HepG2 (cell line): ENCODE data around the gene TUBB. TPM values are rescaled to one million over a fixed set of nuclear protein-coding genes. Genes with fewer than 3 reads are reported as not detected.
A peak's percentile ranks its signal among the peaks of the same experiment; 100 is the strongest.

Source experiments
- ATAC-seq: fragments of 200-7000 bp; cut with Tn5 transposase; 3 replicates; pipeline ENCODE4 v1.9.1; 2020; ENCODE audit warnings: mild to moderate bottlenecking, moderate library complexity
- BruUV-seq: library from RNA; stranded (reverse); fragments of 400-500 nt; replicated peaks from 2 replicates; lab custom pipeline; 2021; lab: Mats Ljungman, UMichigan
- CTCF ChIA-PET: fragments of 300-600 bp; formaldehyde crosslinking; extraction: SDS; loops from one replicate; lab custom pipeline; 2021; ENCODE audit warnings: low total read pairs, inconsistent platforms, low intra/inter-chr PET ratio; lab: Yijun Ruan, JAX
- POLR2A ChIA-PET: fragments of 350-600 bp; sonication (Branson Sonifier 250); formaldehyde crosslinking; loops from one replicate; lab custom pipeline; 2020; ENCODE audit warnings: antibody characterized with exemption, inconsistent platforms; lab: Yijun Ruan, JAX
- DNase-seq: peaks from one replicate; pipeline ENCODE4 v3.0.0-alpha.2; 2015; ENCODE audit warnings: low spot score
- FAIRE-seq: peaks from 3 replicates; lab custom pipeline; 2011; peaks lifted over from hg19 to GRCh38; lab: Jason Lieb, UNC
- H2AFZ ChIP-seq: one replicate; pipeline ENCODE4 v1.6.1; 2011; ENCODE audit warnings: low read length, inconsistent platforms
- H3K27ac ChIP-seq: fragments of 300-600 bp; 3 replicates; pipeline ENCODE4 v1.8.0; 2011; ENCODE audit warnings: mixed run types, mild to moderate bottlenecking, mixed read lengths, low read length, inconsistent platforms; ENCODE audit not compliant: insufficient read depth; ENCODE audit errors: extremely low read length
- H3K27me3 ChIP-seq, 2 experiments: fragments of 200-600 bp in 1 of 2; 2 replicates in 1 of 2; 3 replicates in 1 of 2; pipeline versions ENCODE4 v1.6.0 to v1.8.0; 2011; ENCODE audit warnings: low read length in 2 of 2, mild to moderate bottlenecking in 2 of 2, moderate library complexity in 2 of 2, inconsistent platforms in 1 of 2; ENCODE audit not compliant: insufficient read depth in 2 of 2, control insufficient read depth in 1 of 2
- H3K36me3 ChIP-seq, 2 experiments: fragments of 200-600 bp in 1 of 2; replicated peaks in 1 of 2; 2 replicates in 1 of 2; 3 replicates in 1 of 2; pipeline versions ENCODE4 v1.5.1 to v1.8.0; 2011; ENCODE audit warnings: low read length in 2 of 2, inconsistent platforms in 1 of 2; ENCODE audit not compliant: insufficient read depth in 2 of 2, control insufficient read depth in 1 of 2
- H3K4me1 ChIP-seq: 2 replicates; pipeline ENCODE4 v1.5.1; 2012; ENCODE audit warnings: low read length, inconsistent platforms; ENCODE audit not compliant: insufficient read depth
- H3K4me2 ChIP-seq: 2 replicates; pipeline ENCODE4 v1.6.0; 2011; ENCODE audit warnings: low read depth, low read length, inconsistent platforms
- H3K4me3 ChIP-seq, 3 experiments: fragments of 200-600 bp in 1 of 3; sonication (generic), shearing (Covaris generic) in 1 of 3; replicated peaks in 1 of 3; 2 replicates each; pipeline ENCODE4 v1.5.1; 2011 to 2016; ENCODE audit warnings: low read length in 3 of 3, inconsistent platforms in 2 of 3, low read depth in 2 of 3, mild to moderate bottlenecking in 2 of 3, control low read depth in 1 of 3, mixed read lengths in 1 of 3; ENCODE audit not compliant: insufficient read depth in 1 of 3
- H3K79me2 ChIP-seq: one replicate; pipeline ENCODE4 v1.6.1; 2011; ENCODE audit warnings: low read length, inconsistent platforms; ENCODE audit not compliant: insufficient read depth
- H3K9ac ChIP-seq: 2 replicates; pipeline ENCODE4 v1.6.0; 2011; ENCODE audit warnings: mild to moderate bottlenecking, low read depth, low read length, inconsistent platforms; ENCODE audit not compliant: insufficient read depth
- H3K9me3 ChIP-seq: 2 replicates; pipeline ENCODE4 v1.5.1; 2012; ENCODE audit warnings: mild to moderate bottlenecking, low read length
- H4K20me1 ChIP-seq: 2 replicates; pipeline ENCODE4 v1.6.0; 2011; ENCODE audit warnings: inconsistent platforms, mild to moderate bottlenecking, low read length, moderate library complexity; ENCODE audit not compliant: insufficient read depth
- KLF11 ChIP-seq: IDR thresholded peaks from 2 replicates; pipeline ENCODE4 v1.6.1; 2016; ENCODE audit warnings: missing compliant biosample characterization
- MED1 ChIP-seq: sonication (generic); formaldehyde crosslinking; IDR thresholded peaks from 2 replicates; pipeline ENCODE4 v1.4.0; 2020; ENCODE audit warnings: missing genetic modification reagents
- ZBTB38 ChIP-seq: sonication (generic); formaldehyde crosslinking; IDR thresholded peaks from 2 replicates; pipeline ENCODE4 v1.5.1; 2020; ENCODE audit warnings: mild to moderate bottlenecking, missing genetic modification reagents
- ZFP36L2 ChIP-seq: sonication (generic); formaldehyde crosslinking; IDR thresholded peaks from 2 replicates; pipeline ENCODE4 v1.4.0; 2020; ENCODE audit warnings: missing genetic modification reagents
- ZFX ChIP-seq: sonication (generic); formaldehyde crosslinking; IDR thresholded peaks from 2 replicates; pipeline ENCODE4 v1.4.0; 2020; ENCODE audit warnings: mild to moderate bottlenecking, low read depth, missing genetic modification reagents, moderate library complexity
- ZNF121 ChIP-seq: sonication (generic); formaldehyde crosslinking; IDR thresholded peaks from 2 replicates; pipeline ENCODE4 v1.5.0; 2020; ENCODE audit warnings: mild to moderate bottlenecking, missing genetic modification reagents
- ZNF160 ChIP-seq: sonication (generic); formaldehyde crosslinking; IDR thresholded peaks from 2 replicates; pipeline ENCODE4 v1.8.0; 2022; ENCODE audit warnings: mild to moderate bottlenecking, inconsistent platforms, missing genetic modification reagents
- ZNF670 ChIP-seq: sonication (generic); formaldehyde crosslinking; IDR thresholded peaks from 2 replicates; pipeline ENCODE4 v1.8.0; 2022; ENCODE audit warnings: mild to moderate bottlenecking, missing genetic modification reagents, borderline replicate concordance
- WGBS: methylation state at CpG from one replicate; pipeline ENCODE4 v1.1.6; 2017; ENCODE audit warnings: low lambda C conversion rate; 5-methylcytosine and 5-hydroxymethylcytosine counted together
- in situ Hi-C: cut with HindIII; loops from 2 replicates; pipeline ENCODE4 v1.10.0; 2017; ENCODE audit warnings: low pct_unique_long_range_greater_than_20kb; ENCODE audit not compliant: extremely low pct_ligation_motif_present
- intact Hi-C: fragments of 100-400 bp; cut with micrococcal nuclease; formaldehyde crosslinking; loops from one replicate; pipeline ENCODE4 v1.10.0; 2022; ENCODE audit not compliant: unreplicated experiment
- polyA plus RNA-seq, 8 experiments: library from polyadenylated mRNA; depleted of rRNA in 3 of 8; stranded (reverse) in 7 of 8; unstranded in 1 of 8; fragments of >200 nt; fragmentation: Illumina TruSeq in 4 of 8; extraction: Trizol in 4 of 8; gene quantifications; 2 replicates each; pipeline versions ENCODE4 v1.2.1 to v1.2.3, GENCODE V29; 2011 to 2016; ENCODE audit warnings: low read depth in 4 of 8, missing spikeins in 1 of 8, mixed read lengths in 1 of 8; ENCODE audit not compliant: insufficient read depth in 1 of 8
- total RNA-seq, 5 experiments: library from RNA; depleted of rRNA; stranded (reverse); fragments of >200 nt; fragmentation: Illumina TruSeq; extraction: Trizol; gene quantifications; 2 replicates each; pipeline ENCODE4 v1.2.3, GENCODE V29; 2016; ENCODE audit warnings: low read depth in 1 of 5
- TF ChIP-seq, protein P1 (sequence below): sonication (generic); formaldehyde crosslinking; IDR thresholded peaks from 2 replicates; pipeline ENCODE4 v1.4.0; 2020; ENCODE audit warnings: missing genetic modification reagents, mild to moderate bottlenecking, borderline replicate concordance
- TF ChIP-seq, protein P2 (sequence below): sonication (generic); formaldehyde crosslinking; IDR thresholded peaks from 2 replicates; pipeline ENCODE4 v1.5.1; 2020; ENCODE audit warnings: mild to moderate bottlenecking, missing genetic modification reagents, moderate library complexity

Gene TUBB
- total and polyA plus RNA-seq, 2 of the 13 experiments (the other 11 are each of a cell fraction or from before 2014, with no cell fraction given) = 911 to 1,163 TPM

DNA sequence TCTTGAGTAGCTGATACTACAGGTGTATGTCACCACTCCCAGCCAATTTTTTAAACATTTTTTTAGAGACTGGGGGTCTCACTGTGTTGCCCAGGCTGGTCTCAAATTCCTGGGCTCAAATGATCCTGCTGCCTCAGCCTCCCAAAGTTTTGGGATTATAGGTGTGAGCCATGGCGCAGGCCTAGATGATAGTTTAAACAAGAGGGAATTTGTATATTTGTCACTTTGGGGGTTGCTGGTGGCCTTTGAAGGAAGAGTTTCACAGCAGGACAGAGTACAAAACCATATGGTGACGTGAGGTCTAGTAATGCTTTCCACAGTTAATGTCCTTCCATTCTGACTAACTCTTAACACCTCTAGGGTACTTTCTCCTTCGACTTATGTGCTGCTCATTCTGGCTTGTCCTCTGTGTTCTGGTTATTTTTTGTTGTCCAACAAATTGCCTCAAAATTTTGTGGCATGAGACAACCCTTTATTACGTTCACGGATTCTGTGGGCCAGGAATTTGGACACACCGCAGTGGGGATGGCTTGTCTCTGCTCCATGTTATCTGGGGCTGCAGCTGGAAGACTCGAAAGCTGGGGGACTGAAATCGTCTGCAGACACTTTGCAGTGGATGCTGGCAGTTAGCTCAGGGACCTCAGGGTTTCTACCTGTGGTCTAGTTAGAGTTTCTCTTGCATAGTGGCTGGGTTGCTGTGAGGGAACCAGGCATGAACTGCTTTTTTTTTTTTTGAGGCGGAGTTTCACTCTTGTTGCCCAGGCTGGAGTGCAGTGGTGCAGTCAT, 47.2 kb downstream of the TUBB start:
- DNase-seq = no peak
- H3K9ac ChIP-seq = peak overlapping the region; percentile 17; the same call in 1 of the 2 replicates
- H3K4me1 ChIP-seq = peaks cover 91% of the 10 kb centered on the region
- H3K4me3 ChIP-seq = no peak overlapping the region
- no peaks in the 10 kb centered on the region for H3K9me3 ChIP-seq
- WGBS = 93% methylated on average over 9 of the region's 9 CpGs
- peak overlapping the region; percentile 98 for H3K27ac ChIP-seq
- intact Hi-C loops = no loop called here
- H3K27me3 ChIP-seq = no peaks in the 10 kb centered on the region
- in situ Hi-C loops = no loop called here
- H4K20me1 ChIP-seq = no peaks in the 10 kb centered on the region
- H2AFZ ChIP-seq = no peak overlapping the region
- CTCF ChIA-PET = no interaction called here
- no TSS peak for BruUV-seq
- no peak for FAIRE-seq
- ATAC-seq = no peak
- H3K79me2 ChIP-seq = no peaks in the 10 kb centered on the region
- TF ChIP-seq ZFX (CRISPR knock-in tag) (0 out of 2 replicates have a peak, but pooled peaks have one; percentile 16), MED1 (CRISPR knock-in tag) (0 out of 2 replicates have a peak, but pooled peaks have one; percentile 11), ZNF160 (peak; percentile 98), ZFP36L2 (CRISPR knock-in tag) (no peak), KLF11 (CRISPR knock-in tag) (no peak), ZNF670 (no peak), ZBTB38 (CRISPR knock-in tag) (peak; percentile 71; the same call in 1 of the 2 replicates), ZNF121 (peak; percentile 78)
- TF ChIP-seq, protein P1, sequence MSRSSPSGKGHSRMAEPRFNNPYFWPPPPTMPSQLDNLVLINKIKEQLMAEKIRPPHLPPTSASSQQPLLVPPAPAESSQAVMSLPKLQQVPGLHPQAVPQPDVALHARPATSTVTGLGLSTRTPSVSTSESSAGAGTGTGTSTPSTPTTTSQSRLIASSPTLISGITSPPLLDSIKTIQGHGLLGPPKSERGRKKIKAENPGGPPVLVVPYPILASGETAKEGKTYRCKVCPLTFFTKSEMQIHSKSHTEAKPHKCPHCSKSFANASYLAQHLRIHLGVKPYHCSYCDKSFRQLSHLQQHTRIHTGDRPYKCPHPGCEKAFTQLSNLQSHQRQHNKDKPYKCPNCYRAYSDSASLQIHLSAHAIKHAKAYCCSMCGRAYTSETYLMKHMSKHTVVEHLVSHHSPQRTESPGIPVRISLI (CRISPR knock-in tag) = peak; percentile 62; the same call in 1 of the 2 replicates
- TF ChIP-seq, protein P2, sequence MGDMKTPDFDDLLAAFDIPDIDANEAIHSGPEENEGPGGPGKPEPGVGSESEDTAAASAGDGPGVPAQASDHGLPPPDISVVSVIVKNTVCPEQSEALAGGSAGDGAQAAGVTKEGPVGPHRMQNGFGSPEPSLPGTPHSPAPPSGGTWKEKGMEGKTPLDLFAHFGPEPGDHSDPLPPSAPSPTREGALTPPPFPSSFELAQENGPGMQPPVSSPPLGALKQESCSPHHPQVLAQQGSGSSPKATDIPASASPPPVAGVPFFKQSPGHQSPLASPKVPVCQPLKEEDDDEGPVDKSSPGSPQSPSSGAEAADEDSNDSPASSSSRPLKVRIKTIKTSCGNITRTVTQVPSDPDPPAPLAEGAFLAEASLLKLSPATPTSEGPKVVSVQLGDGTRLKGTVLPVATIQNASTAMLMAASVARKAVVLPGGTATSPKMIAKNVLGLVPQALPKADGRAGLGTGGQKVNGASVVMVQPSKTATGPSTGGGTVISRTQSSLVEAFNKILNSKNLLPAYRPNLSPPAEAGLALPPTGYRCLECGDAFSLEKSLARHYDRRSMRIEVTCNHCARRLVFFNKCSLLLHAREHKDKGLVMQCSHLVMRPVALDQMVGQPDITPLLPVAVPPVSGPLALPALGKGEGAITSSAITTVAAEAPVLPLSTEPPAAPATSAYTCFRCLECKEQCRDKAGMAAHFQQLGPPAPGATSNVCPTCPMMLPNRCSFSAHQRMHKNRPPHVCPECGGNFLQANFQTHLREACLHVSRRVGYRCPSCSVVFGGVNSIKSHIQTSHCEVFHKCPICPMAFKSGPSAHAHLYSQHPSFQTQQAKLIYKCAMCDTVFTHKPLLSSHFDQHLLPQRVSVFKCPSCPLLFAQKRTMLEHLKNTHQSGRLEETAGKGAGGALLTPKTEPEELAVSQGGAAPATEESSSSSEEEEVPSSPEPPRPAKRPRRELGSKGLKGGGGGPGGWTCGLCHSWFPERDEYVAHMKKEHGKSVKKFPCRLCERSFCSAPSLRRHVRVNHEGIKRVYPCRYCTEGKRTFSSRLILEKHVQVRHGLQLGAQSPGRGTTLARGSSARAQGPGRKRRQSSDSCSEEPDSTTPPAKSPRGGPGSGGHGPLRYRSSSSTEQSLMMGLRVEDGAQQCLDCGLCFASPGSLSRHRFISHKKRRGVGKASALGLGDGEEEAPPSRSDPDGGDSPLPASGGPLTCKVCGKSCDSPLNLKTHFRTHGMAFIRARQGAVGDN (CRISPR knock-in tag) = peak; percentile 27; the same call in 1 of the 2 replicates
- TF ChIP-seq, all 625 proteins: peak for 7
- POLR2A ChIA-PET = interaction anchor here (0.7 to 11.8 kb wide), 8 partner anchors 8 to 60 kb away, joined by 3 to 414 read pairs (median 9); partner anchors contain the start of genes FLOT1 and IER3
- Histone ChIP-seq H3K4me2 (no peak overlapping the region), H3K36me3 (no peaks in the 10 kb centered on the region)
